Measurements from ENCODE around the gene PIK3R2. TPM values are rescaled to one million over a fixed set of nuclear protein-coding genes. Genes with fewer than 3 reads are reported as not detected.

PIK3R2 gene
- total and polyA plus RNA-seq, 2 of the 13 experiments (the other 11 are each of a cell fraction or from before 2014, with no cell fraction given), result 18.6 to 25.3 TPM

- TF ChIP-seq SRF (IDR thresholded peaks at IDR 0.05; ENCODE audit: low read depth, low read length), result no peak
- TF ChIP-seq, protein P1, sequence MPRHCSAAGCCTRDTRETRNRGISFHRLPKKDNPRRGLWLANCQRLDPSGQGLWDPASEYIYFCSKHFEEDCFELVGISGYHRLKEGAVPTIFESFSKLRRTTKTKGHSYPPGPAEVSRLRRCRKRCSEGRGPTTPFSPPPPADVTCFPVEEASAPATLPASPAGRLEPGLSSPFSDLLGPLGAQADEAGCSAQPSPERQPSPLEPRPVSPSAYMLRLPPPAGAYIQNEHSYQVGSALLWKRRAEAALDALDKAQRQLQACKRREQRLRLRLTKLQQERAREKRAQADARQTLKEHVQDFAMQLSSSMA (CRISPR knock-in tag; IDR thresholded peaks at IDR 0.05), result no peak
- peak; percentile 44; the same call in 1 of the 2 replicates for TF ChIP-seq ZNF572 (CRISPR knock-in tag; IDR thresholded peaks at IDR 0.05)
- TF ChIP-seq HNRNPLL (IDR thresholded peaks at IDR 0.05; ENCODE audit: low read depth, low read length, poor library complexity, severe bottlenecking), result peak; percentile 20
- TF ChIP-seq KLF12 (CRISPR knock-in tag; IDR thresholded peaks at IDR 0.05; ENCODE audit: borderline replicate concordance), result peak; percentile 30; the same call in 1 of the 2 replicates
- no peak for TF ChIP-seq ARNT (IDR thresholded peaks at IDR 0.05)
- TF ChIP-seq HOXD1 (CRISPR knock-in tag; IDR thresholded peaks at IDR 0.05), result no peak
- TF ChIP-seq, protein P2, sequence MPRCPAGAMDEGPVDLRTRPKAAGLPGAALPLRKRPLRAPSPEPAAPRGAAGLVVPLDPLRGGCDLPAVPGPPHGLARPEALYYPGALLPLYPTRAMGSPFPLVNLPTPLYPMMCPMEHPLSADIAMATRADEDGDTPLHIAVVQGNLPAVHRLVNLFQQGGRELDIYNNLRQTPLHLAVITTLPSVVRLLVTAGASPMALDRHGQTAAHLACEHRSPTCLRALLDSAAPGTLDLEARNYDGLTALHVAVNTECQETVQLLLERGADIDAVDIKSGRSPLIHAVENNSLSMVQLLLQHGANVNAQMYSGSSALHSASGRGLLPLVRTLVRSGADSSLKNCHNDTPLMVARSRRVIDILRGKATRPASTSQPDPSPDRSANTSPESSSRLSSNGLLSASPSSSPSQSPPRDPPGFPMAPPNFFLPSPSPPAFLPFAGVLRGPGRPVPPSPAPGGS (CRISPR knock-in tag; IDR thresholded peaks at IDR 0.05), result no peak
- TF ChIP-seq KDM1A (CRISPR knock-in tag; IDR thresholded peaks at IDR 0.05), result no peak; the same call in 1 of the 2 replicates
- peak; percentile 51; the same call in 1 of the 2 replicates for TF ChIP-seq RARA (CRISPR knock-in tag; IDR thresholded peaks at IDR 0.05)
- TF ChIP-seq SOX5 (CRISPR knock-in tag; IDR thresholded peaks at IDR 0.05; ENCODE audit: borderline replicate concordance), result peak; percentile 40; the same call in 1 of the 2 replicates
- no peak; the same call in 1 of the 2 replicates for TF ChIP-seq THAP11 (CRISPR knock-in tag; IDR thresholded peaks at IDR 0.05)
- no peak for TF ChIP-seq ZNF253 (CRISPR knock-in tag; IDR thresholded peaks at IDR 0.05; ENCODE audit: borderline replicate concordance)
- TF ChIP-seq BHLHE40 (IDR thresholded peaks at IDR 0.05; ENCODE audit: low read length), result no peak
- TF ChIP-seq LBX2 (CRISPR knock-in tag; IDR thresholded peaks at IDR 0.05; ENCODE audit: borderline replicate concordance), result no peak
- TF ChIP-seq NR3C1 (CRISPR knock-in tag; IDR thresholded peaks at IDR 0.05), result no peak
- no peak for TF ChIP-seq ZNF607 (CRISPR knock-in tag; IDR thresholded peaks at IDR 0.05; ENCODE audit: borderline replicate concordance)
- no peak for TF ChIP-seq ZNF274 (CRISPR knock-in tag; IDR thresholded peaks at IDR 0.05)
- TF ChIP-seq, protein P3, sequence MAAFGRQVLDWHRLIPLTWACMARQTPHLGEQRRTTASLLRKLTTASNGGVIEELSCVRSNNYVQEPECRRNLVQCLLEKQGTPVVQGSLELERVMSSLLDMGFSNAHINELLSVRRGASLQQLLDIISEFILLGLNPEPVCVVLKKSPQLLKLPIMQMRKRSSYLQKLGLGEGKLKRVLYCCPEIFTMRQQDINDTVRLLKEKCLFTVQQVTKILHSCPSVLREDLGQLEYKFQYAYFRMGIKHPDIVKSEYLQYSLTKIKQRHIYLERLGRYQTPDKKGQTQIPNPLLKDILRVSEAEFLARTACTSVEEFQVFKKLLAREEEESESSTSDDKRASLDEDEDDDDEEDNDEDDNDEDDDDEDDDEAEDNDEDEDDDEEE (CRISPR knock-in tag; IDR thresholded peaks at IDR 0.05), result 0 out of 2 replicates have a peak, but pooled peaks have one; percentile 22
- peak; percentile 82; the same call in 1 of the 2 replicates for TF ChIP-seq ZNF644 (CRISPR knock-in tag; IDR thresholded peaks at IDR 0.05; ENCODE audit: low read depth)
- TF ChIP-seq, protein P4, sequence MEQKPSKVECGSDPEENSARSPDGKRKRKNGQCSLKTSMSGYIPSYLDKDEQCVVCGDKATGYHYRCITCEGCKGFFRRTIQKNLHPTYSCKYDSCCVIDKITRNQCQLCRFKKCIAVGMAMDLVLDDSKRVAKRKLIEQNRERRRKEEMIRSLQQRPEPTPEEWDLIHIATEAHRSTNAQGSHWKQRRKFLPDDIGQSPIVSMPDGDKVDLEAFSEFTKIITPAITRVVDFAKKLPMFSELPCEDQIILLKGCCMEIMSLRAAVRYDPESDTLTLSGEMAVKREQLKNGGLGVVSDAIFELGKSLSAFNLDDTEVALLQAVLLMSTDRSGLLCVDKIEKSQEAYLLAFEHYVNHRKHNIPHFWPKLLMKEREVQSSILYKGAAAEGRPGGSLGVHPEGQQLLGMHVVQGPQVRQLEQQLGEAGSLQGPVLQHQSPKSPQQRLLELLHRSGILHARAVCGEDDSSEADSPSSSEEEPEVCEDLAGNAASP (CRISPR knock-in tag; IDR thresholded peaks at IDR 0.05; ENCODE audit: borderline replicate concordance), result peak; percentile 21; the same call in 1 of the 2 replicates
- no peak for TF ChIP-seq ZNF674 (CRISPR knock-in tag; IDR thresholded peaks at IDR 0.05; ENCODE audit: low read depth)
- TF ChIP-seq NFYC (CRISPR knock-in tag; IDR thresholded peaks at IDR 0.05), result no peak
- no peak for TF ChIP-seq PBX2 (CRISPR knock-in tag; IDR thresholded peaks at IDR 0.05)
- no peak for TF ChIP-seq ZNF562 (CRISPR knock-in tag; IDR thresholded peaks at IDR 0.05; ENCODE audit: borderline replicate concordance)
- TF ChIP-seq CC2D1A (CRISPR knock-in tag; IDR thresholded peaks at IDR 0.05), result no peak
- TF ChIP-seq HOXA5 (CRISPR knock-in tag; IDR thresholded peaks at IDR 0.05), result 0 out of 2 replicates have a peak, but pooled peaks have one; percentile 16
Observed at GRCh38 chr19:18109341-18109732, 43.6 kb upstream of the PIK3R2 start (continued).
